Transverse colon (tissue), 4 donors: Measurements from ENCODE around the gene SLCO4A1. TPM values are rescaled to one million over a fixed set of nuclear protein-coding genes. Genes with fewer than 3 reads are reported as not detected.
A peak's percentile ranks its signal among the peaks of the same experiment; 100 is the strongest.
"Not testable (repeated sequence)": the region's sequence is repeated elsewhere in the genome, so short reads cannot be mapped to it uniquely, and the experiment has no call there.

Source experiments
- DNase-seq: peaks from one replicate; pipeline ENCODE4 v3.0.0-alpha.2; 2019
- H3K27ac ChIP-seq, 4 donors: fragments of 200-600 bp; sonication (generic); 2 replicates each; pipeline ENCODE4 v1.5.1; 2016 to 2018; ENCODE audit warnings: inconsistent platforms in 4 of 4
- H3K27me3 ChIP-seq: fragments of 200-600 bp; sonication (generic); 2 replicates; pipeline ENCODE4 v1.5.1; 2017; ENCODE audit warnings: inconsistent platforms
- H3K36me3 ChIP-seq, 4 donors: fragments of 200-600 bp; sonication (generic); 2 replicates each; pipeline ENCODE4 v1.5.1; 2017 to 2019; ENCODE audit warnings: inconsistent platforms in 4 of 4
- H3K4me1 ChIP-seq, 4 donors: fragments of 200-600 bp; sonication (generic); 2 replicates each; pipeline ENCODE4 v1.5.1; 2017 to 2020; ENCODE audit warnings: inconsistent platforms in 4 of 4
- H3K4me3 ChIP-seq, 4 donors: fragments of 200-600 bp; sonication (generic); 1 replicate in 1 of 4; 2 replicates in 3 of 4; pipeline versions ENCODE4 v1.5.1 to v1.6.1; 2017 to 2019; ENCODE audit warnings: inconsistent platforms in 4 of 4
- H3K9me3 ChIP-seq, 2 donors: fragments of 200-600 bp; sonication (generic); 2 replicates each; pipeline ENCODE4 v1.5.1; 2017 to 2019; ENCODE audit warnings: inconsistent platforms in 2 of 2
- EP300 ChIP-seq: sonication (generic); formaldehyde crosslinking; IDR thresholded peaks from one replicate; pipeline ENCODE4 v1.6.1; 2017; ENCODE audit warnings: antibody characterized with exemption, low read depth
- POLR2A ChIP-seq: fragments of 450-650 bp; IDR thresholded peaks from one replicate; pipeline ENCODE4 v1.6.1; 2016; ENCODE audit warnings: antibody characterized with exemption, mild to moderate bottlenecking, moderate library complexity
- POLR2AphosphoS5 ChIP-seq, 3 donors: sonication (generic); formaldehyde crosslinking; IDR thresholded peaks; one replicate each; pipeline ENCODE4 v1.6.1; 2016; ENCODE audit warnings: antibody characterized with exemption in 3 of 3
- WGBS, 2 donors: methylation state at CpG; one replicate each; pipeline ENCODE4 v1.1.5; 2018; ENCODE audit warnings: low coverage in 1 of 2; 5-methylcytosine and 5-hydroxymethylcytosine counted together
- in situ Hi-C, 4 donors: fragments of 200-750 bp; cut with MboI; loops; one replicate each; pipeline versions ENCODE4 v1.15.0 to v1.15.1; 2017; ENCODE audit warnings: low sequenced_read_pairs in 3 of 4, low pct_ligation_motif_present in 1 of 4, low pct_unique_long_range_greater_than_20kb in 1 of 4
- intact Hi-C: fragments of 100-400 bp; cut with DNase I; formaldehyde crosslinking; loops from one replicate; pipeline ENCODE4 v1.15.1; 2023; ENCODE audit warnings: low total_unique reads
- total RNA-seq, 4 donors: library from RNA; depleted of rRNA; stranded (reverse); fragments of >200 nt; gene quantifications; one replicate each; pipeline ENCODE4 v1.1.0, GENCODE V29; 2016
- TF ChIP-seq, protein P1 (sequence below), 5 experiments: fragments of 200-600 bp in 3 of 5; fragments of 450-650 bp in 2 of 5; sonication (generic) in 3 of 5; IDR thresholded peaks; 1 replicate in 2 of 5; 2 replicates in 3 of 5; pipeline ENCODE4 v1.5.1; 2016 to 2017; ENCODE audit warnings: antibody characterized with exemption in 5 of 5, inconsistent platforms in 3 of 5, mild to moderate bottlenecking in 2 of 5, moderate library complexity in 1 of 5

SLCO4A1 gene
- total RNA-seq, 4 donors from 2014 or later: 13.7 to 375 (median 60.0) TPM

GRCh38 chr20:62625516-62625915 lies 16.8 kb upstream of the SLCO4A1 start:
- H3K9me3 ChIP-seq: no peaks in the 10 kb centered on the region
- intact Hi-C loops: no loop called here
- no peaks in the 10 kb centered on the region for H3K27me3 ChIP-seq
- no peak overlapping the region for H3K27ac ChIP-seq
- H3K4me1 ChIP-seq: peaks cover 22 to 33% (median 27%) of the 10 kb centered on the region in 4 donors
- in situ Hi-C loops: no loop called here
- no peaks in the 10 kb centered on the region for H3K36me3 ChIP-seq
- no peak overlapping the region for H3K4me3 ChIP-seq
- DNase-seq: no peak
- 88% methylated on average over 21 of the region's 21 CpGs; no CpG with 5 or more reads in 1 of the 2 donors for WGBS, 2 donors
- TF ChIP-seq POLR2AphosphoS5 (IDR thresholded peaks at IDR 0.05): no peak
- TF ChIP-seq, protein P1, sequence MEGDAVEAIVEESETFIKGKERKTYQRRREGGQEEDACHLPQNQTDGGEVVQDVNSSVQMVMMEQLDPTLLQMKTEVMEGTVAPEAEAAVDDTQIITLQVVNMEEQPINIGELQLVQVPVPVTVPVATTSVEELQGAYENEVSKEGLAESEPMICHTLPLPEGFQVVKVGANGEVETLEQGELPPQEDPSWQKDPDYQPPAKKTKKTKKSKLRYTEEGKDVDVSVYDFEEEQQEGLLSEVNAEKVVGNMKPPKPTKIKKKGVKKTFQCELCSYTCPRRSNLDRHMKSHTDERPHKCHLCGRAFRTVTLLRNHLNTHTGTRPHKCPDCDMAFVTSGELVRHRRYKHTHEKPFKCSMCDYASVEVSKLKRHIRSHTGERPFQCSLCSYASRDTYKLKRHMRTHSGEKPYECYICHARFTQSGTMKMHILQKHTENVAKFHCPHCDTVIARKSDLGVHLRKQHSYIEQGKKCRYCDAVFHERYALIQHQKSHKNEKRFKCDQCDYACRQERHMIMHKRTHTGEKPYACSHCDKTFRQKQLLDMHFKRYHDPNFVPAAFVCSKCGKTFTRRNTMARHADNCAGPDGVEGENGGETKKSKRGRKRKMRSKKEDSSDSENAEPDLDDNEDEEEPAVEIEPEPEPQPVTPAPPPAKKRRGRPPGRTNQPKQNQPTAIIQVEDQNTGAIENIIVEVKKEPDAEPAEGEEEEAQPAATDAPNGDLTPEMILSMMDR (IDR thresholded peaks at IDR 0.05): no peak

- no peaks in the 10 kb centered on the region for H3K27me3 ChIP-seq
- DNase-seq: no peak
- TF ChIP-seq EP300 (no peak), POLR2AphosphoS5 (IDR thresholded peaks at IDR 0.05) (no peak), POLR2A (no peak)
- TF ChIP-seq, protein P1 (IDR thresholded peaks at IDR 0.05): no peak
- intact Hi-C loops: no loop called here
- no peak overlapping the region for H3K4me3 ChIP-seq
- in situ Hi-C loops: no loop called here
- H3K9me3 ChIP-seq: no peaks in the 10 kb centered on the region
- 74% methylated on average over 16 of the region's 20 CpGs; no CpG with 5 or more reads in 1 of the 2 donors for WGBS, 2 donors
- H3K36me3 ChIP-seq: no peaks in the 10 kb centered on the region
- H3K4me1 ChIP-seq: peaks cover 22 to 33% (median 27%) of the 10 kb centered on the region in 4 donors
- no peak overlapping the region for H3K27ac ChIP-seq
These were observed 16.3 kb upstream of the SLCO4A1 start for GRCh38 chr20:62625921-62626547.

DNA sequence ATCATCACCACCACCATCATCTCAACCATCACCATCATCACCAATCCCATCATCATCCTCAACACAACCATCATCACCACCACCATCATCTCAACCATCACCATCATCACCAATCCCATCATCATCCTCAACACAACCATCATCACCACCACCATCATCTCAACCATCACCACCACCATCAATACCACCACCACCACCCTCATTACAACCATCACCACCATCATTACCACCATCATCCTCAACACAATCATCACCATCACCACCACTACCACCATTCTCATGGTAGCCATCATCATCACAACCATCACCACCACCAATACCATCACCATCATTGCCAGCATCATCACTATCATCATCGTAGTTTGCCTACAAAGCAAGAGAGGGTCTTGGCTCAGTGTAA lies 14.9 kb upstream of the SLCO4A1 start:
- 84% methylated on average over 1 of the region's 1 CpG; no CpG with 5 or more reads in 1 of the 2 donors for WGBS, 2 donors
- peak overlapping the region in 1 of 4 donors; percentile 6 for H3K27ac ChIP-seq

GRCh38 chr20:62627901-62628612 lies 14.2 kb upstream of the SLCO4A1 start:
- Histone ChIP-seq H3K27ac (peak overlapping the region in 3 of 4 donors; percentile 6 to 15 (median 15)), H3K27me3 (no peaks in the 10 kb centered on the region), H3K4me1 (peaks cover 15 to 20% (median 17%) of the 10 kb centered on the region in 4 donors), H3K9me3 (no peaks in the 10 kb centered on the region), H3K4me3 (no peak overlapping the region), H3K36me3 (no peaks in the 10 kb centered on the region)
- no peak for DNase-seq
- 69 to 79% methylated on average over 2 to 10 of the region's 10 CpGs for WGBS, 2 donors
- TF ChIP-seq, protein P1 (IDR thresholded peaks at IDR 0.05): no peak
- peak in 1 of 3 donors; percentile 27 for TF ChIP-seq POLR2AphosphoS5 (IDR thresholded peaks at IDR 0.05)
- intact Hi-C loops (no loop called here), in situ Hi-C loops (no loop called here)

More for the DNA sequence above, 14.9 kb upstream of the SLCO4A1 start:
- H3K36me3 ChIP-seq, H3K9me3 ChIP-seq, in situ Hi-C loops, DNase-seq, intact Hi-C loops, H3K4me3 ChIP-seq, H3K27me3 ChIP-seq: not testable (repeated sequence)
- H3K4me1 ChIP-seq: peaks cover 21 to 27% (median 24%) of the 10 kb centered on the region in 4 donors
